ENCODE measurements around the gene GM2A. TPM values are rescaled to one million over a fixed set of nuclear protein-coding genes. Genes with fewer than 3 reads are reported as not detected.
A peak's percentile ranks its signal among the peaks of the same experiment; 100 is the strongest.

Gene GM2A
- total RNA-seq, 1 experiment from 2014 or later: 24.5 TPM

- intact Hi-C loops (cut with micrococcal nuclease; ENCODE audit: unreplicated experiment): no loop called here
- no peak for DNase-seq
- no peak overlapping the region for H3K27ac ChIP-seq
- H4K20me1 ChIP-seq (ENCODE audit: insufficient read depth): no peaks in the 10 kb centered on the region
- no peak overlapping the region for H2AFZ ChIP-seq
- peaks cover 22% of the 10 kb centered on the region; the same call in 1 of the 2 replicates for H3F3A ChIP-seq (ENCODE audit: insufficient read depth, low read depth)
- 0 out of 2 replicates have a peak, but pooled peaks cover 5% of the 10 kb centered on the region for H3K9me3 ChIP-seq (ENCODE audit: insufficient read depth, low read depth)
- H3K4me3 ChIP-seq: no peak overlapping the region
- no peaks in the 10 kb centered on the region; the same call in 1 of the 2 replicates for H3K36me3 ChIP-seq (ENCODE audit: low read depth)
- ChIA-PET POLR2A (ENCODE audit: unreplicated experiment) (no interaction called here), CTCF (interaction anchor here (0.7 kb wide), 1 partner anchor 124 kb away, joined by 5 read pairs; no protein-coding TSS in a partner anchor)
- no peaks in the 10 kb centered on the region for H3K27me3 ChIP-seq (ENCODE audit: insufficient read depth, low read depth)
- peaks cover 9% of the 10 kb centered on the region; the same call in 1 of the 2 replicates for H3K79me2 ChIP-seq (ENCODE audit: low read depth)
- TF ChIP-seq EZH2 (IDR thresholded peaks at IDR 0.05; ENCODE audit: low read depth): no peak
- TF ChIP-seq, protein P1, sequence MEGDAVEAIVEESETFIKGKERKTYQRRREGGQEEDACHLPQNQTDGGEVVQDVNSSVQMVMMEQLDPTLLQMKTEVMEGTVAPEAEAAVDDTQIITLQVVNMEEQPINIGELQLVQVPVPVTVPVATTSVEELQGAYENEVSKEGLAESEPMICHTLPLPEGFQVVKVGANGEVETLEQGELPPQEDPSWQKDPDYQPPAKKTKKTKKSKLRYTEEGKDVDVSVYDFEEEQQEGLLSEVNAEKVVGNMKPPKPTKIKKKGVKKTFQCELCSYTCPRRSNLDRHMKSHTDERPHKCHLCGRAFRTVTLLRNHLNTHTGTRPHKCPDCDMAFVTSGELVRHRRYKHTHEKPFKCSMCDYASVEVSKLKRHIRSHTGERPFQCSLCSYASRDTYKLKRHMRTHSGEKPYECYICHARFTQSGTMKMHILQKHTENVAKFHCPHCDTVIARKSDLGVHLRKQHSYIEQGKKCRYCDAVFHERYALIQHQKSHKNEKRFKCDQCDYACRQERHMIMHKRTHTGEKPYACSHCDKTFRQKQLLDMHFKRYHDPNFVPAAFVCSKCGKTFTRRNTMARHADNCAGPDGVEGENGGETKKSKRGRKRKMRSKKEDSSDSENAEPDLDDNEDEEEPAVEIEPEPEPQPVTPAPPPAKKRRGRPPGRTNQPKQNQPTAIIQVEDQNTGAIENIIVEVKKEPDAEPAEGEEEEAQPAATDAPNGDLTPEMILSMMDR (conservative IDR thresholded peaks at IDR 0.05): no peak
- BruUV-seq (replicated peaks): no TSS peak
- H3K4me2 ChIP-seq: no peak overlapping the region
- peaks cover 27% of the 10 kb centered on the region for H3K4me1 ChIP-seq (replicated peaks; ENCODE audit: insufficient read depth)
- H3K9me2 ChIP-seq (ENCODE audit: insufficient read depth): no peaks in the 10 kb centered on the region; the same call in 1 of the 2 replicates
Observed at GRCh38 chr5:151255621-151256286, 2.8 kb downstream of the GM2A start.

DNA sequence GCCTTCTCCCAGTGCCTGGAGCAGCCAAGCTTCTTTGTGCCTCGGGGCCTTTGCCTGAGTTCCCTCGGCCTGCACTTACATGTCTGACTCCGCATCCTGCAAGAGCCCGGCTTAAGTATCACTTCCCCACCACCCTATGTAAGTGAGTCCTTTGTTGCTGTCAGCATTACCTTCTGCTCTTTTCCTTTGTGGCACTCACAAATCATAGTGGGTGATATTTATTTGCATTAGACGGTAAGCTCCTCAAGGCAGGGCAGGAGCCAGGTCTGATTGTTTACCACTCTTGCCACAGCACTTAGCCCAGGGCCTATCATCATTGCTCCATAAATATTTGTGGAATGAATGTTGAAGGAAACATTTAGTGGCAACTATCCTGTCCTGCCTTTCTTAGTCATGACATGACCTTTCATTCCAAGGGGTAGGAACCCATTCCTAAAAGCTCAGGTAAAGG lies 4.8 kb downstream of the GM2A start:
- BruUV-seq (replicated peaks): no TSS peak
- ChIA-PET POLR2A (ENCODE audit: unreplicated experiment) (no interaction called here), CTCF (no interaction called here)
- H3K79me2 ChIP-seq (ENCODE audit: low read depth): peaks cover 9% of the 10 kb centered on the region; the same call in 1 of the 2 replicates
- H3F3A ChIP-seq (ENCODE audit: insufficient read depth, low read depth): peaks cover 13% of the 10 kb centered on the region; the same call in 1 of the 2 replicates
- H3K4me2 ChIP-seq: peak overlapping the region; percentile 21; the same call in 1 of the 2 replicates
- H3K4me3 ChIP-seq: no peak overlapping the region
- H3K9me3 ChIP-seq (ENCODE audit: insufficient read depth, low read depth): 0 out of 2 replicates have a peak, but pooled peaks cover 5% of the 10 kb centered on the region
- no peaks in the 10 kb centered on the region for H3K27me3 ChIP-seq (ENCODE audit: insufficient read depth, low read depth)
- H3K27ac ChIP-seq: peak overlapping the region; percentile 53
- no peaks in the 10 kb centered on the region for H3K9me2 ChIP-seq (ENCODE audit: insufficient read depth)
- intact Hi-C loops (cut with micrococcal nuclease; ENCODE audit: unreplicated experiment): no loop called here
- no peaks in the 10 kb centered on the region; the same call in 1 of the 2 replicates for H3K36me3 ChIP-seq (ENCODE audit: low read depth)
- peaks cover 22% of the 10 kb centered on the region for H3K4me1 ChIP-seq (replicated peaks; ENCODE audit: insufficient read depth)
- TF ChIP-seq, protein P1 (conservative IDR thresholded peaks at IDR 0.05): no peak
- TF ChIP-seq EZH2 (IDR thresholded peaks at IDR 0.05; ENCODE audit: low read depth): no peak
- DNase-seq: peak in 1 of 2 experiments; percentile 84
- no peaks in the 10 kb centered on the region for H4K20me1 ChIP-seq (ENCODE audit: insufficient read depth)
- H2AFZ ChIP-seq: no peak overlapping the region

DNA sequence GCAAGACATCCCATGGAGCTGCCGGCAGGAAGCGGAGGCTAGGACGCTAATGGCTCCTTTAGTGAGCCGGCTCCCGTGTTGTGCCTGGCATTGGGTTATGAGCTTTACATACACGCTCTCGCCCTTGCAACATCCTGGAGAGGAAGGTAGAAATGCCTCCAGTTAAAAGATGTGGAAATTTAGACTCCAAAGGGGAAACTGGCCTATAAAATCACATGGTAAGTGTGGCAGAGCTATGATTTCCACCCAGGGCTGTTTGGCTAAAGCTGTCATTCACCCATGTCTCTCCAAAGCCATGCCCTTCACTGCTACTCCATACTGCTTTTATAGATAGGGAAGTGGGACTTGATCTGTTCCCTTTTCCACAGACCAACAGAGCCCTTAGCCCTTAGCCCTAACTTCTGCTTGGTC lies 5.2 kb downstream of the GM2A start:
- no peak for DNase-seq
- POLR2A ChIA-PET (ENCODE audit: unreplicated experiment): no interaction called here
- Histone ChIP-seq H3K27me3 (ENCODE audit: insufficient read depth, low read depth) (no peaks in the 10 kb centered on the region), H3K9me3 (ENCODE audit: insufficient read depth, low read depth) (0 out of 2 replicates have a peak, but pooled peaks cover 5% of the 10 kb centered on the region), H3K27ac (peak overlapping the region; percentile 53), H3K4me2 (0 out of 2 replicates have a peak overlapping the region, but pooled peaks have one; percentile 21), H4K20me1 (ENCODE audit: insufficient read depth) (no peaks in the 10 kb centered on the region), H3K9me2 (ENCODE audit: insufficient read depth) (no peaks in the 10 kb centered on the region), H3K4me3 (no peak overlapping the region), H3K4me1 (replicated peaks; ENCODE audit: insufficient read depth) (peaks cover 22% of the 10 kb centered on the region), H2AFZ (no peak overlapping the region), H3F3A (ENCODE audit: insufficient read depth, low read depth) (peaks cover 13% of the 10 kb centered on the region; the same call in 1 of the 2 replicates), H3K79me2 (ENCODE audit: low read depth) (peaks cover 9% of the 10 kb centered on the region; the same call in 1 of the 2 replicates), H3K36me3 (ENCODE audit: low read depth) (no peaks in the 10 kb centered on the region; the same call in 1 of the 2 replicates)
- CTCF ChIA-PET: no interaction called here
- no TSS peak for BruUV-seq (replicated peaks)
- intact Hi-C loops (cut with micrococcal nuclease; ENCODE audit: unreplicated experiment): no loop called here
- TF ChIP-seq, protein P1 (conservative IDR thresholded peaks at IDR 0.05): no peak
